ENCODE measurements around the gene TBL1X.

TBL1X gene

GRCh38 chrX:9503261-9503660 lies 38.4 kb downstream of the TBL1X start:
- Histone ChIP-seq H3K27me3 (no peaks in the 10 kb centered on the region), H3K36me3 (peaks cover 12% of the 10 kb centered on the region), H3K27ac (no peak overlapping the region), H3K4me3 (ENCODE audit: low read depth in 1 of 2, low read length in 1 of 2) (no peak overlapping the region), H3K9me3 (no peaks in the 10 kb centered on the region), H3K4me1 (ENCODE audit: control insufficient read depth in 1 of 2, insufficient read depth in 1 of 2, low read depth in 1 of 2, low read length in 1 of 2) (no peaks in the 10 kb centered on the region)
- TF ChIP-seq, protein P1, sequence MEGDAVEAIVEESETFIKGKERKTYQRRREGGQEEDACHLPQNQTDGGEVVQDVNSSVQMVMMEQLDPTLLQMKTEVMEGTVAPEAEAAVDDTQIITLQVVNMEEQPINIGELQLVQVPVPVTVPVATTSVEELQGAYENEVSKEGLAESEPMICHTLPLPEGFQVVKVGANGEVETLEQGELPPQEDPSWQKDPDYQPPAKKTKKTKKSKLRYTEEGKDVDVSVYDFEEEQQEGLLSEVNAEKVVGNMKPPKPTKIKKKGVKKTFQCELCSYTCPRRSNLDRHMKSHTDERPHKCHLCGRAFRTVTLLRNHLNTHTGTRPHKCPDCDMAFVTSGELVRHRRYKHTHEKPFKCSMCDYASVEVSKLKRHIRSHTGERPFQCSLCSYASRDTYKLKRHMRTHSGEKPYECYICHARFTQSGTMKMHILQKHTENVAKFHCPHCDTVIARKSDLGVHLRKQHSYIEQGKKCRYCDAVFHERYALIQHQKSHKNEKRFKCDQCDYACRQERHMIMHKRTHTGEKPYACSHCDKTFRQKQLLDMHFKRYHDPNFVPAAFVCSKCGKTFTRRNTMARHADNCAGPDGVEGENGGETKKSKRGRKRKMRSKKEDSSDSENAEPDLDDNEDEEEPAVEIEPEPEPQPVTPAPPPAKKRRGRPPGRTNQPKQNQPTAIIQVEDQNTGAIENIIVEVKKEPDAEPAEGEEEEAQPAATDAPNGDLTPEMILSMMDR (IDR thresholded peaks at IDR 0.05) = no peak

DNA sequence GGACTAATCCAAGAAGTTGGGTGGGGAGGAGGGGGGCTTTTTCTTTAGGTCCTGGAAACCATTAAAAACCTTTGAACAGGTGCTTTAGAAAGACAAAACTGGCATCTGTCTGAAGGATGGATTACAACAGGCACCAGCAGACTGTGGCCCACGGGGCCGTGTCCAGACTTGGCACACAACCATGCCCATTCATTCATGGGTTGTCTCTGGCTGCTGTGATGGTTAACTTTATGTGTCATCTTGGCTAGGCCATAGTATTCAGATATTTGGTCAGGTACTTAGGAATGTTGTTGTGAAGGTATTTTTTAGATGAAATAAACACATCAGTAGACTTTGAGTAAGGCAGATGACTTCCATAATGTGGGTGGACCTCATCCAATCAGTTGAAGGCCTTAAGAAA lies 45.5 kb downstream of the TBL1X start:
- H3K27me3 ChIP-seq = no peaks in the 10 kb centered on the region

DNA sequence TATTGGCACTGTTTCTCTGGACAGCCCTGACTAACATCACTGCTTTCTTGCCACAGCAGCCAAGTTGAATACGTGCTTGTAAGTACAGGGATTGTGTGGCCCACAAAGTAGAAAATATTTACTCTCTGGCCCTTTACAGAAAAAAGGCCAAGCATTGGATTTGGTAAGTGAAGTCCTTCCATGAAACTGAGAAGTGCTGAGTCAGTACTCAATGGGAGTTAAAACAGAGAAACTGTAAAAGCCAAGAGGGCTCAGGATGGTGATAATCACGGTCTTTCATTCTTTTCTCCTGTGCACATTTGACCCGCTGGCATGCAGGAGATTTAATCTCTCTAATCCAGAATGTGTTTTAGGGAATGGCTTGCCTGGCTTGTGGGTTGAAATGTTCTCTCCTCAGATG lies 46.1 kb downstream of the TBL1X start:
- Histone ChIP-seq H3K27me3 (no peaks in the 10 kb centered on the region), H3K4me1 (ENCODE audit: control insufficient read depth in 1 of 2, insufficient read depth in 1 of 2, low read depth in 1 of 2, low read length in 1 of 2) (peaks cover 4 to 7% of the 10 kb centered on the region in 2 experiments), H3K27ac (no peak overlapping the region), H3K9me3 (no peaks in the 10 kb centered on the region), H3K4me3 (ENCODE audit: low read depth in 1 of 2, low read length in 1 of 2) (no peak overlapping the region), H3K36me3 (peaks cover 3% of the 10 kb centered on the region)
- TF ChIP-seq, protein P1 (IDR thresholded peaks at IDR 0.05) = no peak

More for the DNA sequence above, 45.5 kb downstream of the TBL1X start:
- H3K27ac ChIP-seq = no peak overlapping the region
- H3K9me3 ChIP-seq = no peaks in the 10 kb centered on the region
- peaks cover 3% of the 10 kb centered on the region for H3K36me3 ChIP-seq
- TF ChIP-seq, protein P1 (IDR thresholded peaks at IDR 0.05) = no peak
- no peak overlapping the region for H3K4me3 ChIP-seq (ENCODE audit: low read depth in 1 of 2, low read length in 1 of 2)
- peaks cover 0 to under 1% of the 10 kb centered on the region in 2 experiments for H3K4me1 ChIP-seq (ENCODE audit: control insufficient read depth in 1 of 2, insufficient read depth in 1 of 2, low read depth in 1 of 2, low read length in 1 of 2)

- Histone ChIP-seq H3K4me3 (ENCODE audit: low read depth in 1 of 2, low read length in 1 of 2) (no peak overlapping the region), H3K27ac (no peak overlapping the region), H3K36me3 (no peaks in the 10 kb centered on the region), H3K4me1 (ENCODE audit: control insufficient read depth in 1 of 2, insufficient read depth in 1 of 2, low read depth in 1 of 2, low read length in 1 of 2) (peaks cover 19 to 30% of the 10 kb centered on the region in 2 experiments), H3K9me3 (no peaks in the 10 kb centered on the region), H3K27me3 (no peaks in the 10 kb centered on the region)
- TF ChIP-seq, protein P1 (IDR thresholded peaks at IDR 0.05) = no peak
Measured at GRCh38 chrX:9515489-9515888, 50.6 kb downstream of the TBL1X start.

- no peaks in the 10 kb centered on the region for H3K9me3 ChIP-seq
- no peak overlapping the region for H3K4me3 ChIP-seq (ENCODE audit: low read depth in 1 of 2, low read length in 1 of 2)
- TF ChIP-seq, protein P1 (IDR thresholded peaks at IDR 0.05) = no peak
- no peaks in the 10 kb centered on the region for H3K27me3 ChIP-seq
- H3K27ac ChIP-seq = peak overlapping the region; percentile 15
- H3K4me1 ChIP-seq (ENCODE audit: control insufficient read depth in 1 of 2, insufficient read depth in 1 of 2, low read depth in 1 of 2, low read length in 1 of 2) = peaks cover 19 to 30% of the 10 kb centered on the region in 2 experiments
- no peaks in the 10 kb centered on the region for H3K36me3 ChIP-seq
Measured at GRCh38 chrX:9515973-9516538, 51.2 kb downstream of the TBL1X start.

All from neutrophil (primary cell).